Mesothelial cell of epicardium (in vitro differentiated cells): ENCODE results near the gene KCNA4. TPM values are rescaled to one million over a fixed set of nuclear protein-coding genes. Genes with fewer than 3 reads are reported as not detected.

Source experiments
- DNase-seq, 2 experiments: peaks; one replicate each; pipeline ENCODE4 v3.0.0; 2021; ENCODE audit warnings: low spot score in 2 of 2; ENCODE audit not compliant: unreplicated experiment in 2 of 2
- H3K27ac Mint-ChIP-seq: 2 replicates; pipeline ENCODE4 v1.8.0; 2021; ENCODE audit warnings: mixed read lengths
- H3K27me3 Mint-ChIP-seq: 2 replicates; pipeline ENCODE4 v1.8.0; 2021; ENCODE audit warnings: low read depth, mixed read lengths
- H3K36me3 Mint-ChIP-seq: 2 replicates; pipeline ENCODE4 v1.8.0; 2021; ENCODE audit warnings: mixed read lengths
- H3K4me1 Mint-ChIP-seq: 2 replicates; pipeline ENCODE4 v1.8.0; 2021; ENCODE audit warnings: mixed read lengths
- H3K4me3 Mint-ChIP-seq: 2 replicates; pipeline ENCODE4 v1.8.0; 2021; ENCODE audit warnings: mild to moderate bottlenecking, moderate library complexity, mixed read lengths
- H3K9me3 Mint-ChIP-seq: 2 replicates; pipeline ENCODE4 v1.8.0; 2021; ENCODE audit warnings: mixed read lengths
- total RNA-seq: library from RNA; stranded (reverse); gene quantifications from 3 replicates; pipeline ENCODE4 v1.2.1, GENCODE V29; 2021
- TF ChIP-seq, protein P1 (sequence below): fragments of 200-600 bp; sonication (generic); IDR thresholded peaks from one replicate; pipeline ENCODE4 v1.5.0; 2021; ENCODE audit warnings: antibody characterized with exemption; ENCODE audit not compliant: unreplicated experiment

Gene KCNA4
- total RNA-seq, 1 donor from 2014 or later = 4.6 TPM

DNA sequence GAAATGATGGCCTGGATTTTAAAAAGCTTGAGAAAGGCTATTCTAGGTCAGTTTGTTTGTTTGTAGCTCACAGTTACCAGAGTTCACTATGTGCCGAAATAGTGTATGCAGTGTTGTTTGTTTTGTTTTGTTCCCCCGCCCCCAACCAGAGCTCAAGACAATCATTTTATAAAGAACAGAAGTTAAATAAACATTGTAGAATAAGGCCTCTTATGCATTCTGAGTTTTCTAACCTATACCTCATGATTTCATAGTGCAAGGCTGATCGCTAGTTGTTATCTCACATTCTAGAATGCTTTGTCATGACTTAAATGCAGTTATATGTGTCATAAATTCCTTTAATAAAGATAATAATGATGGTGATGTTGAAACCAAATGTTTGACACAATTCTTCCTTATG, 7.8 kb downstream of the KCNA4 start:
- H3K4me1 Mint-ChIP-seq = no peaks in the 10 kb centered on the region
- peaks cover 65% of the 10 kb centered on the region for H3K27me3 Mint-ChIP-seq
- H3K4me3 Mint-ChIP-seq = no peak overlapping the region
- DNase-seq = no peak
- TF ChIP-seq, protein P1, sequence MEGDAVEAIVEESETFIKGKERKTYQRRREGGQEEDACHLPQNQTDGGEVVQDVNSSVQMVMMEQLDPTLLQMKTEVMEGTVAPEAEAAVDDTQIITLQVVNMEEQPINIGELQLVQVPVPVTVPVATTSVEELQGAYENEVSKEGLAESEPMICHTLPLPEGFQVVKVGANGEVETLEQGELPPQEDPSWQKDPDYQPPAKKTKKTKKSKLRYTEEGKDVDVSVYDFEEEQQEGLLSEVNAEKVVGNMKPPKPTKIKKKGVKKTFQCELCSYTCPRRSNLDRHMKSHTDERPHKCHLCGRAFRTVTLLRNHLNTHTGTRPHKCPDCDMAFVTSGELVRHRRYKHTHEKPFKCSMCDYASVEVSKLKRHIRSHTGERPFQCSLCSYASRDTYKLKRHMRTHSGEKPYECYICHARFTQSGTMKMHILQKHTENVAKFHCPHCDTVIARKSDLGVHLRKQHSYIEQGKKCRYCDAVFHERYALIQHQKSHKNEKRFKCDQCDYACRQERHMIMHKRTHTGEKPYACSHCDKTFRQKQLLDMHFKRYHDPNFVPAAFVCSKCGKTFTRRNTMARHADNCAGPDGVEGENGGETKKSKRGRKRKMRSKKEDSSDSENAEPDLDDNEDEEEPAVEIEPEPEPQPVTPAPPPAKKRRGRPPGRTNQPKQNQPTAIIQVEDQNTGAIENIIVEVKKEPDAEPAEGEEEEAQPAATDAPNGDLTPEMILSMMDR = no peak
- H3K9me3 Mint-ChIP-seq = no peaks in the 10 kb centered on the region
- peaks cover 3% of the 10 kb centered on the region for H3K36me3 Mint-ChIP-seq
- no peak overlapping the region for H3K27ac Mint-ChIP-seq

DNA sequence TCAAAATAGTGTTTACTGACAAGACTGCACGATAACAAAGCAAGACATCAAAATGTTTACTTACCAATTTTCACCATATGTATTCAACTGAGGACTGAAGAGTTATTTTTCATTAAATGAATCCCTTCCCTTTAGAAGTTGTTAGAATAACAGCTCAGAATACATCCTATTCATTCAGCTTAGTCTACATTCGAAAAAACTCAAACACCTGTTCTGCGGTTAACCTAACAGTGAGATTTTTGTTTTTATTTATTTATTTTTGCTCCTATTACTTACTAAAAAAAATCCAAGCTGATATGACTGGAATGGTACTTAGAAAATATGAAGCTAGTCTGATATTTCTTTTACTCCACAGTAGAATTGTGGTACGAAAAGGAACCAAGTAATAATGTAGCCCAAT, 10.0 kb downstream of the KCNA4 start:
- no peak for DNase-seq
- Mint-ChIP-seq H3K4me1 (no peaks in the 10 kb centered on the region), H3K9me3 (no peaks in the 10 kb centered on the region), H3K27me3 (peaks cover 81% of the 10 kb centered on the region), H3K27ac (no peak overlapping the region), H3K4me3 (no peak overlapping the region), H3K36me3 (peaks cover 2% of the 10 kb centered on the region)
- TF ChIP-seq, protein P1 = no peak

- Mint-ChIP-seq H3K27me3 (peaks cover 70% of the 10 kb centered on the region), H3K36me3 (no peaks in the 10 kb centered on the region), H3K27ac (no peak overlapping the region), H3K9me3 (no peaks in the 10 kb centered on the region), H3K4me3 (no peak overlapping the region), H3K4me1 (no peaks in the 10 kb centered on the region)
- TF ChIP-seq, protein P1 = no peak
- no peak for DNase-seq
These were observed 14.6 kb downstream of the KCNA4 start for GRCh38 chr11:30002157-30002785.

GRCh38 chr11:30000986-30001750, 15.7 kb downstream of the KCNA4 start:
- Mint-ChIP-seq H3K9me3 (no peaks in the 10 kb centered on the region), H3K27ac (no peak overlapping the region), H3K4me1 (no peaks in the 10 kb centered on the region), H3K4me3 (no peak overlapping the region), H3K36me3 (no peaks in the 10 kb centered on the region), H3K27me3 (peaks cover 67% of the 10 kb centered on the region)
- TF ChIP-seq, protein P1 = no peak
- no peak for DNase-seq

DNA sequence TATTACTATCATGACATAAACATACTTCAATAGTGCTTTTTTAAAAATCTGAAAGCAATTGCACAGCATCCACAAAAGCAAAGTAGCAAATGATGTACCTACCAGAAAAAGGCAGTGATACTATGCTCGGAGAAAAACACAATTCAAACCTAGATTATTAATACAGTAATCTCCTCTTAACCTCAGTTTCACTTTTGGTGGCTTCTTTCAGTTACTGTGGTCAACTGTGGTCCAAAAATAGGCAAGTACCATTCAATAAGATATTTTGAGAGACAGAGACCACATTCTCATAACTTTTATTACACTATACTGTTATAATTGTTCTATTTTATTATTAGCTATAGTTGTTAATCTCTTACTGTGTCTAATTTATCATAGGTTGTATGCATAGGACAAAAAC, 20.8 kb downstream of the KCNA4 start:
- Mint-ChIP-seq H3K27ac (no peak overlapping the region), H3K9me3 (peaks cover 9% of the 10 kb centered on the region), H3K36me3 (no peaks in the 10 kb centered on the region), H3K27me3 (peaks cover 27% of the 10 kb centered on the region), H3K4me3 (no peak overlapping the region), H3K4me1 (no peaks in the 10 kb centered on the region)
- DNase-seq = no peak
- TF ChIP-seq, protein P1 = no peak
